K562 (cell line): Measurements from ENCODE around the gene ZSCAN12. TPM values are rescaled to one million over a fixed set of nuclear protein-coding genes. Genes with fewer than 3 reads are reported as not detected.

Experiments used
- ATAC-seq: fragments of 200-7000 bp; cut with Tn5 transposase; 3 replicates; pipeline ENCODE4 v1.9.1; 2020; ENCODE audit warnings: moderate library complexity
- BruUV-seq: library from RNA; stranded (reverse); fragments of 400-500 nt; replicated peaks from 2 replicates; lab custom pipeline; 2021; lab: Mats Ljungman, UMichigan
- CTCF ChIA-PET: fragments of 300-600 bp; formaldehyde crosslinking; extraction: SDS; loops from one replicate; lab custom pipeline; 2021; ENCODE audit warnings: low intra/inter-chr PET ratio; lab: Yijun Ruan, JAX
- POLR2A ChIA-PET: fragments of 300-600, 350-650 bp; sonication (Branson Sonifier 250); formaldehyde crosslinking; extraction: SDS; loops from one replicate; lab custom pipeline; 2021; ENCODE audit warnings: antibody characterized with exemption, inconsistent platforms; lab: Yijun Ruan, JAX
- DNase-seq, 4 experiments: peaks; one replicate each; pipeline versions ENCODE4 v3.0.0 to v3.0.0-alpha.2; 2011 to 2018; ENCODE audit warnings: low spot score in 3 of 4, mixed read lengths in 3 of 4; ENCODE audit errors: extremely low read depth in 1 of 4
- FAIRE-seq: peaks from 2 replicates; lab custom pipeline; 2011; peaks lifted over from hg19 to GRCh38; lab: Jason Lieb, UNC
- H2AFZ ChIP-seq: 2 replicates; pipeline ENCODE4 v1.6.0; 2011; ENCODE audit warnings: low read depth, low read length, control low read depth, inconsistent platforms
- H3K27ac ChIP-seq: fragments of 200-600 bp; 3 replicates; pipeline ENCODE4 v1.8.0; 2011; ENCODE audit warnings: low read depth, mild to moderate bottlenecking, control low read depth, inconsistent platforms, low read length, moderate library complexity, mixed read lengths; ENCODE audit errors: extremely low read depth
- H3K27me3 ChIP-seq, 2 experiments: fragments of 300-600 bp in 1 of 2; 2 replicates in 1 of 2; 3 replicates in 1 of 2; pipeline versions ENCODE4 v1.6.0 to v1.8.0; 2011; ENCODE audit warnings: inconsistent platforms in 2 of 2, low read length in 2 of 2, mild to moderate bottlenecking in 1 of 2, mixed read lengths in 1 of 2, moderate library complexity in 1 of 2; ENCODE audit not compliant: control insufficient read depth in 2 of 2, insufficient read depth in 2 of 2
- H3K36me3 ChIP-seq: fragments of 300-600 bp; 3 replicates; pipeline ENCODE4 v1.8.0; 2011; ENCODE audit warnings: mild to moderate bottlenecking, low read length, inconsistent platforms; ENCODE audit not compliant: control insufficient read depth, insufficient read depth
- H3K4me1 ChIP-seq, 2 experiments: fragments of 200-600 bp in 1 of 2; replicated peaks in 1 of 2; 2 replicates in 1 of 2; 3 replicates in 1 of 2; pipeline versions ENCODE4 v1.5.1 to v1.8.0; 2011; ENCODE audit warnings: inconsistent platforms in 2 of 2, low read length in 2 of 2, mild to moderate bottlenecking in 1 of 2, mixed read lengths in 1 of 2, moderate library complexity in 1 of 2; ENCODE audit not compliant: control insufficient read depth in 2 of 2, insufficient read depth in 2 of 2
- H3K4me2 ChIP-seq: 2 replicates; pipeline ENCODE4 v1.6.1; 2011; ENCODE audit warnings: low read length, control low read depth, inconsistent platforms, mixed read lengths; ENCODE audit not compliant: insufficient read depth
- H3K4me3 ChIP-seq: fragments of 200-600 bp; sonication (generic), shearing (Covaris generic); 2 replicates; pipeline ENCODE4 v1.5.1; 2016; ENCODE audit warnings: control low read depth, inconsistent platforms
- H3K79me2 ChIP-seq: fragments of 200-600 bp; 3 replicates; pipeline ENCODE4 v1.8.0; 2011; ENCODE audit warnings: low read length, inconsistent platforms; ENCODE audit not compliant: control insufficient read depth, insufficient read depth
- H3K9ac ChIP-seq, 2 experiments: 2 replicates each; pipeline versions ENCODE4 v1.6.0 to v1.6.1; 2011; ENCODE audit warnings: low read depth in 2 of 2, low read length in 2 of 2, control low read depth in 1 of 2, inconsistent platforms in 1 of 2, mild to moderate bottlenecking in 1 of 2, mixed read lengths in 1 of 2; ENCODE audit not compliant: insufficient read depth in 1 of 2
- H3K9me1 ChIP-seq: one replicate; pipeline ENCODE4 v1.6.0; 2011; ENCODE audit warnings: inconsistent platforms, mild to moderate bottlenecking, low read length, moderate library complexity; ENCODE audit not compliant: control insufficient read depth, insufficient read depth
- H3K9me3 ChIP-seq: replicated peaks from 2 replicates; pipeline ENCODE4 v1.5.1; 2011; ENCODE audit warnings: low read depth, low read length, inconsistent platforms; ENCODE audit not compliant: control insufficient read depth, insufficient read depth
- H4K20me1 ChIP-seq: replicated peaks from 2 replicates; pipeline ENCODE4 v1.6.1; 2011; ENCODE audit warnings: low read length, inconsistent platforms, mixed read lengths; ENCODE audit not compliant: control insufficient read depth, insufficient read depth
- CBX3 ChIP-seq, 2 experiments: IDR thresholded peaks; 1 replicate in 1 of 2; 2 replicates in 1 of 2; pipeline ENCODE4 v1.6.1; 2012; ENCODE audit warnings: inconsistent platforms in 2 of 2, low read length in 2 of 2, borderline replicate concordance in 1 of 2, control low read depth in 1 of 2
- CC2D1A ChIP-seq: fragments of 450-650 bp; IDR thresholded peaks from 2 replicates; pipeline ENCODE4 v1.6.1; 2017; ENCODE audit warnings: mild to moderate bottlenecking
- CHD2 ChIP-seq: IDR thresholded peaks from 2 replicates; pipeline ENCODE4 v1.6.1; 2011; ENCODE audit warnings: low read depth, low read length
- HLTF ChIP-seq: fragments of 450-650 bp; IDR thresholded peaks from 2 replicates; pipeline ENCODE4 v1.6.1; 2016
- HMG20B ChIP-seq: fragments of 250-450 bp; sonication (Bioruptor Pico); IDR thresholded peaks from 2 replicates; pipeline ENCODE4 v1.5.0; 2021; ENCODE audit warnings: mild to moderate bottlenecking
- MIER1 ChIP-seq: fragments of 450-650 bp; IDR thresholded peaks from 2 replicates; pipeline ENCODE4 v1.6.1; 2016; ENCODE audit warnings: antibody characterized with exemption, mild to moderate bottlenecking, low read depth
- OTX1 ChIP-seq: fragments of 450-650 bp; formaldehyde crosslinking; IDR thresholded peaks from 2 replicates; pipeline ENCODE4 v1.4.0; 2022; ENCODE audit warnings: mild to moderate bottlenecking
- PBX2 ChIP-seq, 2 experiments: IDR thresholded peaks in 1 of 2; conservative IDR thresholded peaks in 1 of 2; 2 replicates each; pipeline ENCODE4 v1.6.1; 2016; ENCODE audit warnings: low read depth in 2 of 2, mild to moderate bottlenecking in 1 of 2, missing compliant biosample characterization in 1 of 2, missing genetic modification characterization in 1 of 2, moderate library complexity in 1 of 2
- PKNOX1 ChIP-seq: fragments of 450-650 bp; IDR thresholded peaks from 2 replicates; pipeline ENCODE4 v1.6.1; 2016
- POLR2H ChIP-seq: IDR thresholded peaks from 2 replicates; pipeline ENCODE4 v1.6.1; 2016; ENCODE audit warnings: missing genetic modification characterization, low read depth, mild to moderate bottlenecking, control low read depth, missing compliant biosample characterization, moderate library complexity
- RHOXF2B ChIP-seq: fragments of 250-450 bp; sonication (Bioruptor Pico); conservative IDR thresholded peaks from 2 replicates; pipeline ENCODE4 v1.5.1; 2021
- SMARCE1 ChIP-seq: fragments of 450-650 bp; IDR thresholded peaks from 2 replicates; pipeline ENCODE4 v1.7.1; 2016; ENCODE audit warnings: mild to moderate bottlenecking
- SNIP1 ChIP-seq: fragments of 450-650 bp; IDR thresholded peaks from 2 replicates; pipeline ENCODE4 v1.7.1; 2017; ENCODE audit warnings: low read depth, mild to moderate bottlenecking
- TRIM25 ChIP-seq: fragments of 450-650 bp; IDR thresholded peaks from 2 replicates; pipeline ENCODE4 v1.7.0; 2016; ENCODE audit warnings: borderline replicate concordance
- ZBTB5 ChIP-seq: fragments of 450-650 bp; IDR thresholded peaks from 2 replicates; pipeline ENCODE4 v1.6.1; 2017; ENCODE audit warnings: antibody characterized with exemption
- WGBS: fragments of 100-300 bp; shearing (Covaris generic); methylation state at CpG from one replicate; pipeline ENCODE4 v1.1.6; 2016; ENCODE audit warnings: low coverage, mixed read lengths; ENCODE audit not compliant: insufficient coverage; ENCODE audit errors: missing lambda C conversion rate; 5-methylcytosine and 5-hydroxymethylcytosine counted together
- in situ Hi-C: fragments of 300-500 bp; cut with MboI; formaldehyde crosslinking; loops from 4 replicates; pipeline ENCODE4 v1.15.0; 2018; ENCODE audit warnings: inconsistent platforms, mixed read lengths
- intact Hi-C: fragments of 100-400 bp; cut with micrococcal nuclease; formaldehyde crosslinking; loops from 2 replicates; pipeline ENCODE4 v1.14.2; 2022
- polyA plus RNA-seq, 8 experiments: library from polyadenylated mRNA; depleted of rRNA in 4 of 8; stranded (reverse) in 5 of 8; unstranded in 3 of 8; fragments of >200 nt; fragmentation: Nextera tagmentation in 2 of 8; fragmentation: Illumina TruSeq in 1 of 8; extraction: Ambion mirVana in 2 of 8; extraction: Trizol in 1 of 8; gene quantifications; 2 replicates each; pipeline versions ENCODE4 v1.2.1 to v1.2.3, GENCODE V29; 2011 to 2014; ENCODE audit warnings: inconsistent platforms in 1 of 8, missing spikeins in 1 of 8
- total RNA-seq, 7 experiments: library from RNA; depleted of rRNA in 6 of 7; stranded (reverse); fragments of >200 nt in 6 of 7; fragmentation: Illumina TruSeq in 2 of 7; extraction: Trizol in 2 of 7; gene quantifications; 2 replicates each; pipeline versions ENCODE4 v1.2.1 to v1.2.3, GENCODE V29; 2011 to 2021; ENCODE audit warnings: low replicate concordance in 1 of 7

The ZSCAN12 gene
- total and polyA plus RNA-seq, 9 of the 15 experiments (the other 6 are each of a cell fraction or from before 2014, with no cell fraction given), result 2.5 to 19.6 (median 12.5) TPM

GRCh38 chr6:28333599-28334018, 65.9 kb downstream of the ZSCAN12 start:
- peak overlapping the region; percentile 70 for H2AFZ ChIP-seq
- ChIA-PET POLR2A (interaction anchor here (0.9 to 6.4 kb wide), 7 partner anchors 10 to 193 kb away, joined by 3 to 53 read pairs (median 5); partner anchors contain the start of genes ZKSCAN3, ZKSCAN8 and ZSCAN26), CTCF (no interaction called here)
- H3K36me3 ChIP-seq, result no peaks in the 10 kb centered on the region
- WGBS, result 10% methylated on average over 1 of the region's 1 CpG
- intact Hi-C loops (no loop called here), in situ Hi-C loops (no loop called here)
- H3K9ac ChIP-seq, result peak overlapping the region; percentile 31 to 99; a peak in 3 of 4 replicates
- H3K4me2 ChIP-seq, result peak overlapping the region; percentile 29; the same call in 1 of the 2 replicates
- H3K9me3 ChIP-seq, result no peaks in the 10 kb centered on the region
- H3K79me2 ChIP-seq, result peaks cover 34% of the 10 kb centered on the region
- BruUV-seq, result no TSS peak
- FAIRE-seq, result peak; percentile 37
- peak overlapping the region; percentile 98 for H3K27ac ChIP-seq
- no peak overlapping the region for H3K4me3 ChIP-seq
- no peaks in the 10 kb centered on the region for H3K27me3 ChIP-seq
- no peak for ATAC-seq
- no peaks in the 10 kb centered on the region for H3K9me1 ChIP-seq
- DNase-seq, result peak in 1 of 4 experiments; percentile 35
- no peaks in the 10 kb centered on the region for H4K20me1 ChIP-seq
- peaks cover 23 to 45% of the 10 kb centered on the region in 2 experiments for H3K4me1 ChIP-seq
- TF ChIP-seq ZBTB5 (0 out of 2 replicates have a peak, but pooled peaks have one; percentile 24), OTX1 (CRISPR knock-in tag) (peak; percentile 78; the same call in 1 of the 2 replicates), TRIM25 (peak; percentile 90), CBX3 (IDR thresholded peaks at IDR 0.05; ENCODE audit: borderline replicate concordance in 1 of 2, low read length in 2 of 2) (0 out of 3 replicates have a peak, but pooled peaks of 1 of the 2 experiments have one; percentile 11), POLR2H (tag) (no peak), HMG20B (CRISPR knock-in tag) (no peak), RHOXF2B (CRISPR knock-in tag) (0 out of 2 replicates have a peak, but pooled peaks have one; percentile 13), MIER1 (0 out of 2 replicates have a peak, but pooled peaks have one; percentile 33), SMARCE1 (0 out of 2 replicates have a peak, but pooled peaks have one; percentile 15), SNIP1 (0 out of 2 replicates have a peak, but pooled peaks have one; percentile 19), HLTF (peak; percentile 66; the same call in 1 of the 2 replicates), PBX2 (CRISPR knock-in tag; IDR thresholded peaks at IDR 0.05; ENCODE audit: low read depth) (no peak), PBX2 (tag; conservative IDR thresholded peaks at IDR 0.05; ENCODE audit: low read depth) (no peak), CC2D1A (0 out of 2 replicates have a peak, but pooled peaks have one; percentile 28), PKNOX1 (peak; percentile 33; the same call in 1 of the 2 replicates), CHD2 (no peak)
